ENCODE measurements around the gene NHSL2.

The NHSL2 gene

DNA sequence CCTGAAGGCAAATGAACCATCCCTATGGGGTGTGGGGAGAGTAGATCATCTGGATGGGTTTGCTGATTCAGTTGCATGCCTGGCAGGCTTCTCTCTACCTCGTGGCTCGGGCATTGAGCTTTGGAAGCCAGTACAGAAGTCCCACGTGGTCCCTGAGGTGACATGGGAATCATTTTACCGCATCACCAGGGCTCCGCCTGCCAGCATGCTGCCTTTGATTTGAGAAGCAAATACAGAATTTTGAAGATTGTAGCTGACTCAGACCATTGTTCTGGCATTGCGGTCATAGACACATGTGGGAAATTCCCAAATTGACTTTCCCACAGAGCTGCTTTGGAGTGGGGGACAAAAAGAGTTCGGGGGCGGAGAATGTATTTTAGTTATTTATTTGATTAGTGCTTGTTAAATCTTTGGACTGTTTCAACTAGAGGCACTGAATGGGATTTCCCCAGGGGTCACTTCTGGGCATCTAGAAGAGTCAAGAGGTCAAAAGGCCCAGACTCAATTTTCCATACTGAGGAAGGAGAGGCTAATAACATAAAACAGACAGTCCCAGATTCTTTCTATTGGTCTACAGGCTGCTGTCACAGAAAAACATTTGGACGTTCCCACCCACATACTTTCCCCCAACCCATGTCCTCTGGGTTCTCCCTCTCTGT, 79.3 kb downstream of the NHSL2 start:
- in situ Hi-C loops (cut with MboI; ENCODE audit: low sequenced_read_pairs): no loop called here

GRCh38 chrX:71990518-71990917, 79.9 kb downstream of the NHSL2 start:
- in situ Hi-C loops (cut with MboI; ENCODE audit: low sequenced_read_pairs): no loop called here

DNA sequence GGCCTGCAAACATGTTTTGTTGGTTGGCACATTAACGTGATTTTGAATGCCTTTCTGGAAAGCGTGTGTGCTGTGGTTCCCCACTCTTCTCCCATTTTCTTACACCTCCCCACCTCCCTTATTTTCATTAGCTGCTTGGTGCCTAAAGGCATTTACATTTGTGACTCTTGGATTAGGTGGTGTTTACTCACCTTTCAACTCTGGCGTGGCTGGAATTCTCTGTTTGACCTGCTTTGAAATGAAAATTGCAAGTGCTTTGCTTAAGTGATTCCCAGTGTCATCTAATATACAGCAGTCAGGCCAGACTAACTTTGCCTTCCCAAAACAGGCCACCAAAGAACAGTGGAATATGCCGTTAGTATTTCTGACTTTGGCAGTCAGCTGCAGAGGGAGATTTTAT, 80.5 kb downstream of the NHSL2 start:
- in situ Hi-C loops (cut with MboI; ENCODE audit: low sequenced_read_pairs): no loop called here

DNA sequence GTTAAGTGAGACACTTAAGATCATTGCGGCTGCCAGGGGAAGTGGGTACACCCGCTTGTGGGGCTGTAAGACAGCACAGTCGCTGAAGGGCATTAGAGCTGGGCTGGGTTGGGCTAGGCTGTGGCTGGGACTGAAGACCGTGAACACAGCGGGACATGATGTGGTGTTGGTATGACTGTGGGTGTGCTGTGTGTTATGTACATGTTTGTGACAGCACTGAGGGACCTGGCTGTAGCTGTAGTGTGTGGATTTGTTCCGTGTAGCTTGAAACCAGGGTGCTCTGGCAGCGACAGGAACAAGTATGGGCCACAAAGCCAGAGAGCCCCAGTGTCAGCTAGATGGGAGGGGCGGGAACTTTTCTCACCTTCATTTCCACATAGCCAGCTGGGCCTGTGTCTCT, 82.1 kb downstream of the NHSL2 start:
- in situ Hi-C loops (cut with MboI; ENCODE audit: low sequenced_read_pairs): no loop called here

- in situ Hi-C loops (cut with MboI; ENCODE audit: low sequenced_read_pairs): no loop called here
Observed at GRCh38 chrX:71993371-71993770, 82.7 kb downstream of the NHSL2 start.

DNA sequence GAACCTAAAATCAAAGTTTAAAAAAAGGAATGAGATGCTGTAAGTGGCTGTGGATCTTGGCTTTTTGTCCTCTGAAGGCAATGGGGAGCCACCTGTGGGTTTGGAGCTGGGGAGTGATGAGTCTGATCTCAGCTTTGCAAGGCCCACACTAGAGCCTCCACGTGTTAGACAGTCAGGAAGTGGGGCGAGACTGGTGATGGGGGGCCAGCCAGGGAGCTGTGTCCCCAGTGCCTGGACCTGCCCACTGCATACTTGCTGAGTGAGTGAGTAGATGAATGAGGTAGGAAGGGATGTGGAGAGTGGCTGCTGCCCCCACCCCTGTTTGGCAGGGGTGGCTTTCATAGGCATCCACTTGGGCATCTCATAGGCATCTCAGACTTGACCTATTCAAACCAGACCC, 84.0 kb downstream of the NHSL2 start:
- in situ Hi-C loops (cut with MboI; ENCODE audit: low sequenced_read_pairs): no loop called here

- in situ Hi-C loops (cut with MboI; ENCODE audit: low sequenced_read_pairs): no loop called here
Observed at GRCh38 chrX:71995122-71995521, 84.5 kb downstream of the NHSL2 start.

GRCh38 chrX:71996136-71996535, 85.5 kb downstream of the NHSL2 start:
- in situ Hi-C loops (cut with MboI; ENCODE audit: low sequenced_read_pairs): no loop called here

GRCh38 chrX:71996826-71997225, 86.2 kb downstream of the NHSL2 start:
- in situ Hi-C loops (cut with MboI; ENCODE audit: low sequenced_read_pairs): no loop called here

DNA sequence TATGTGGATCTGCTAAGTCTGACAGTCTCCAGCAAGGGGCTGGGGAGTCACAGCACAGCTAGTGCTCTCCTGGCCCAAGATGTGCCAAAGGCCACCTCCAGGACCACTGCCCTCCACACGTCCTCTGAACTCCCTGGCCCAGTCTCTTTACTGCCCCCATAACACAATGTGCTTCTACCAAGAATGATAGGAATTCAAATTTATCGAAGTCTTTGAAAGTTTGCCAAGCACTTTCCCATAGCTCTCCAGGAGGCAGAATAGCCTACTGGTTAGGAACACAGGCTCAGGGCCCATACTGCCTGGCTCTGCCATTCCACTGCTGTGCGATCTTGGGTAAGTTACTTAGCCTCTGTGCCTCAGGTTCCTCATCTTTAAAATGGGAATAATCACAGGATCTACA, 86.7 kb downstream of the NHSL2 start:
- in situ Hi-C loops (cut with MboI; ENCODE audit: low sequenced_read_pairs): no loop called here

DNA sequence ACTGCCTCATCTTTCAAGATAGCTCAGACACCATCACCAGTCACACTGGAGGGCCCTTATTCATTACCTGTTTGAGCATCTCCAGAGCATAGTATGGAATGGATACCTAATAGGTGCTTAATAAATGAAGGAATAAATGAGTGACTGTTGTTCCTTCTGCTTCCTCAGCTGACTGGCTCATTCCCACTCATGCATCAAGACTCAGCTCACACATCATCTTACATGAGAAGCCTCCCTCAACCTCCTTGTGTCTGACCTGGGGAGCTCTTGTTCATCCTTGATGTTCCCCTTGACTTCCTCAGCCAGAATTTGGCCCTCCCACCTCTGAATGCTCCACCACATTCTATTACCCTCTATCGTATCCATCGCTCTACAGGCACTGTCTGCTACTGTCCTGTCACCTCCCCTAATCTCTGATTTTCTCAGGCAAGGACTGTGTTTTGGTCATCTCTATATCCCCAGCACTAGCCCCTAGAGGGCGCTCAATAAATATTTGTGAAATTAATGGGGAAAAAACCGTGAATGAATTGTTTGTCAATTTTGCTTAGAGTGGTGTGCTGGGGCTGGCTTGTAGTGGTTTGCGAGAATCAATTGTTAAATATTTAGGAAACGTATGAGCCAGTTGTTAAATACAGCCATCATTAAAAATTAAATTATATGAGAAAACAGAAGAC, 88.3 kb downstream of the NHSL2 start:
- in situ Hi-C loops (cut with MboI; ENCODE audit: low sequenced_read_pairs): no loop called here

GRCh38 chrX:71999535-71999934, 88.9 kb downstream of the NHSL2 start:
- in situ Hi-C loops (cut with MboI; ENCODE audit: low sequenced_read_pairs): no loop called here

- in situ Hi-C loops (cut with MboI; ENCODE audit: low sequenced_read_pairs): no loop called here
Observed at GRCh38 chrX:72001471-72001870, 90.8 kb downstream of the NHSL2 start.

DNA sequence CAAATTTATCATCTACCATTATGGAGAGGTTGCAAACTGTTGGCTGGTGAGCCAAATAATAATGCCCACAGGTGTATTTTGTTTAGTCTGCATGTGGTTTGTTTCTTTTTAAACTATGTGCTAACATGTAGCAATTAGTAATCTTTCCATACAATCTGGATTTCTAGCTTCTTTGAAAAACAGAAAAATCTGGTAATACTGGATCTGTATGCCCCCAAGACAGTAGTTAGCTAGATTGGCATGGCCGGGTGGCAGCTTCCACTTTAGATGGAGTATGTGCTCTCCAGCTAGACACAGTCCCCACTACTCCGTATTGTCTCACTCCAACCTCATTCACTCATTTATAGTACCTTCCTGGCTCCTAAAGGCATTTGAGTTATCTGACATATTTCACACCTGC, 91.3 kb downstream of the NHSL2 start:
- in situ Hi-C loops (cut with MboI; ENCODE audit: low sequenced_read_pairs): no loop called here

GRCh38 chrX:72002875-72003274, 92.2 kb downstream of the NHSL2 start:
- in situ Hi-C loops (cut with MboI; ENCODE audit: low sequenced_read_pairs): no loop called here

- in situ Hi-C loops (cut with MboI; ENCODE audit: low sequenced_read_pairs): no loop called here
Observed at GRCh38 chrX:72003811-72004750, 93.4 kb downstream of the NHSL2 start.

DNA sequence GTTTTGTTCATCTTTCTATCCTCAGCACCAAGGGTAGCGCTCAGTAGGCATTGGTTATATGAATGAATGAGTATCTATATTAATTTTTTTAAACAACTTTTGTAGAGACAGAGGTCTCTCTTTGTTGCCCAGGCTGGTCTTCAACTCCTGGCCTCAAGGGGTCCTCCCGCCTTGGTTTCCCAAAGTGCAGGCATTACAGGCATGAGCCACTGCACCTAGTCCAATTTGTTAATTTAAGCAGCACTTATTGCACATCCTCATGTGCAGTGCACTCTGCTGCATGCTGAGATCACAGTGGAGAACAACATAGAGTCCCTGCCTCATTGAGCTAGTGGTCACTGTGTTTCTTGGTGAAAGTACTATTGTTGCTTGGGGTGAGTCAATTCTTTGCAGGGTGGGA, 94.4 kb downstream of the NHSL2 start:
- in situ Hi-C loops (cut with MboI; ENCODE audit: low sequenced_read_pairs): no loop called here

DNA sequence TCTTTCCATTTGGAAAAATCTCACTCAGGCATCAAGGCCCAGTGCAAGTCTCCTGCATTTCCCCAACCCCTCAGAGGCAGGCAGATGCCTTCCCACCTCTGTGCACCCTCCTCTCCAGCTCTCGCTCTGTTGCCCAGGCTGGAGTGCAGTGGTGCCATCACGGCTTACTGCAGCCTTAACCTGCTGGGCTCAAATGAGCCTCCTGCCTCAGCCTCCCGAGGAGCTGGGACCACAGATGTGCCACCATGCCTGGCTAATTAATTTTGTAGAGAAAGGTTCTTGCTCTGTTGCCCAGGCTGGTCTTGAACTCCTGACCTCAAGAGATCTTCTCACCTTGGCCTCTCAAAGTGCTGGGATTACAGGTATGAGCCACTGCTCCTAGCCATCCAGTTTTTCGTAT, 95.8 kb downstream of the NHSL2 start:
- in situ Hi-C loops (cut with MboI; ENCODE audit: low sequenced_read_pairs): no loop called here

DNA sequence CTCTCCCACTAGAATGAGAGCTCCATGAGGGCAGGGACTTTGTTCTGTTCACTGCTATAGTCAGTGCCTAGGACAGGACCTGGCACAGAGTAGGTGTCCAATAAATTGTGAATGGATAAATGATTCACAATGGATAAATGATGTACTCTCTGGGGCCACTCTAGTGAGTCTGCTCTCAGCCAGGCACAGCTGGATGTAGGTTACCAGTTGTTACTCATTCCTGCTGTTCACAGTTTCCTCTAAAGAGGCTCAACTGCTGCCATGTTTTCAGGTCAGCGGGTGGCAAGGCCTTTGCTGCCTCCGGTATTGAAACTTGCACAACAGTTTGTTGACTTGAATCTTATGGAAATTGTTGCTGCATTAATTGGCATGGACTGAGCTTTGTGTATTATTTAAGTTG, 99.1 kb downstream of the NHSL2 start:
- in situ Hi-C loops (cut with MboI; ENCODE audit: low sequenced_read_pairs): no loop called here

DNA sequence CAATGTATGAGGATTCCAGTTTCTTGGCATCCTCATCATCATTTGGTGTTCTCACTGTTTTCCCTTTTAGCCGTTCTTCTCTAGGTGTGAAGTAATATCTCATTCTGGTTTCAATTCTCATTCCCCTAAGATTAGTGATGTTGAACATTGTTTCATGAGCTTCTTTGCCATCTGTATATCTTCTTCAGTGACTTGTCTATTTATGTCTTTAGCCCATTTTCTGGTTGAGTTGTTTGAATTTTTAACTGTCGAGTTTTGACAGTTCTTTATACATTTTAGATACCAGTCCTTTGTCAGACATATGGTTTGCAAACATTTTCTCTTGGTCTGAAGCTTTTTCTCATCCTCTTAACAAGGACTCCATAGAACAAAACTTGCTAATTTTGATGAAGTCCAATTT, 101.1 kb downstream of the NHSL2 start:
- in situ Hi-C loops (cut with MboI; ENCODE audit: low sequenced_read_pairs): no loop called here

DNA sequence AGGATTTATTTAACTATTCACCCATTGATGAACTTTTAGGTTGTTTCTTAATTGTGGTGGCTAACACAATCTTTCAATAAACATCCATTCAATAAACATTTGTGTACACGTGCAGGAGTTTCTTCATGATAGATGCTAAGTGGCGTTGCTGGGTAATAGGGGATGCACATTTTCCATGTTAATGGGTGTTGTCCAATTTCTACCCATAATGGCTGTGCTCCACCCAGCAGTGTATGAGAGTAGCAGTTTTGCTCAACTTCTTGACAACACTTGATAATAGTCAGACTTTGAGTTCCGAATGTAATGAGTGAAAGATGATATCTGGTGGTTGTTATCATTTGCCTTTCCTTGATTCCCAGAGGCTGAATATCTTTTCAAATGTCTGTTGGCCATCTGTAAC, 104.7 kb downstream of the NHSL2 start:
- in situ Hi-C loops (cut with MboI; ENCODE audit: low sequenced_read_pairs): no loop called here
